ENCODE results near the gene CHRM4.
A peak's percentile ranks its signal among the peaks of the same experiment; 100 is the strongest.

Gene CHRM4

DNA sequence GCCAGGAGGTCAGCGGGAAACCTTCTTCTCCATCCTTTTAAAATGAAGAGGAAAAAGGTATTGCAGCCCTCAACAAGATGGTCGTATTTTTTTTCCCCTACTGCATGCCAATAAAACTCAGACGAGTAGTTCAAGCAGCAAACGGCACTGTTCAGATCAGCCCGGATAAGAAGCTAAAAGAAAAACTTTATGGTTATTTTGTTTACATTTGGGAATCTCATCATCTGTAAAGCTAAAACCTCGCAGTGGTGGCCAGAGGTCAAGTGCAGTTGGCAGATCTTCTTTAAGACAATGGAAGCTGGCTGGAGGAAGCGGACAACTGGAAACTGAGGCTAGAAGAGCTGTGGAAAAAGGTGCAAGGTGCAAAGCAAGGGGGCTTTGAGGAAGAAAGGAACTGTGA lies 31.0 kb upstream of the CHRM4 start:
- H3K9me3 ChIP-seq (ENCODE audit: control insufficient read depth, low read length) = no peaks in the 10 kb centered on the region
- peaks cover 28% of the 10 kb centered on the region for H3K4me1 ChIP-seq
- H3K36me3 ChIP-seq (ENCODE audit: control insufficient read depth, insufficient read depth, low read length) = no peaks in the 10 kb centered on the region
- no peaks in the 10 kb centered on the region for H3K27me3 ChIP-seq (ENCODE audit: control insufficient read depth, insufficient read depth, low read length)
- H3K79me2 ChIP-seq = no peaks in the 10 kb centered on the region
- H3K4me2 ChIP-seq (ENCODE audit: low read length) = no peak overlapping the region
- H3K27ac ChIP-seq = peak overlapping the region; percentile 92
- H2AFZ ChIP-seq = no peak overlapping the region
- no peak overlapping the region for H3K9ac ChIP-seq
- no peak overlapping the region for H3K4me3 ChIP-seq (ENCODE audit: low read depth, low read length)
- TF ChIP-seq, protein P1, sequence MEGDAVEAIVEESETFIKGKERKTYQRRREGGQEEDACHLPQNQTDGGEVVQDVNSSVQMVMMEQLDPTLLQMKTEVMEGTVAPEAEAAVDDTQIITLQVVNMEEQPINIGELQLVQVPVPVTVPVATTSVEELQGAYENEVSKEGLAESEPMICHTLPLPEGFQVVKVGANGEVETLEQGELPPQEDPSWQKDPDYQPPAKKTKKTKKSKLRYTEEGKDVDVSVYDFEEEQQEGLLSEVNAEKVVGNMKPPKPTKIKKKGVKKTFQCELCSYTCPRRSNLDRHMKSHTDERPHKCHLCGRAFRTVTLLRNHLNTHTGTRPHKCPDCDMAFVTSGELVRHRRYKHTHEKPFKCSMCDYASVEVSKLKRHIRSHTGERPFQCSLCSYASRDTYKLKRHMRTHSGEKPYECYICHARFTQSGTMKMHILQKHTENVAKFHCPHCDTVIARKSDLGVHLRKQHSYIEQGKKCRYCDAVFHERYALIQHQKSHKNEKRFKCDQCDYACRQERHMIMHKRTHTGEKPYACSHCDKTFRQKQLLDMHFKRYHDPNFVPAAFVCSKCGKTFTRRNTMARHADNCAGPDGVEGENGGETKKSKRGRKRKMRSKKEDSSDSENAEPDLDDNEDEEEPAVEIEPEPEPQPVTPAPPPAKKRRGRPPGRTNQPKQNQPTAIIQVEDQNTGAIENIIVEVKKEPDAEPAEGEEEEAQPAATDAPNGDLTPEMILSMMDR (IDR thresholded peaks at IDR 0.05) = no peak

- Histone ChIP-seq H3K4me3 (ENCODE audit: low read depth, low read length) (no peak overlapping the region), H3K36me3 (ENCODE audit: control insufficient read depth, insufficient read depth, low read length) (no peaks in the 10 kb centered on the region), H3K27me3 (ENCODE audit: control insufficient read depth, insufficient read depth, low read length) (no peaks in the 10 kb centered on the region), H3K9ac (no peak overlapping the region), H3K27ac (peak overlapping the region; percentile 92), H3K79me2 (no peaks in the 10 kb centered on the region), H2AFZ (no peak overlapping the region), H3K9me3 (ENCODE audit: control insufficient read depth, low read length) (no peaks in the 10 kb centered on the region), H3K4me2 (ENCODE audit: low read length) (no peak overlapping the region), H3K4me1 (peaks cover 36% of the 10 kb centered on the region)
- TF ChIP-seq, protein P1 (IDR thresholded peaks at IDR 0.05) = no peak
These were observed 29.8 kb upstream of the CHRM4 start for GRCh38 chr11:46421257-46421880.

DNA sequence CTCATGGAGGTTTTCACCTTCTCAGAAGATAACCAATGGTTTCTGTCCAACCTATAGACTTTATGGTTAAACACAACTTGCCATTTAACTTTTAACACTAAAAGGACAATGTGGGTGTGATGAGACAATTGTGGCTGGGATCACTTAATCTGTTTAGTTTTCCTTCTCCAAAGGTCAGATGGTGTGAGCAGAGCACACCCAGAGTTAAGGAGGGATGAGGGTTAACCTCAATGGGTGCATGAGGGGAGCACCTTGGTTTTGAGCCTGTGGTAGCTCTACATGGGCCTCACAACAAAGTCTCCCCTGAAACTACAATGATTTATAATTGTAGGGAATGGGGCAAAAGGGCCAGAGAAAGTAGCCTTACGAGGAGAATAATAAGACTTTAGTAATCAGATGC lies 28.9 kb upstream of the CHRM4 start:
- Histone ChIP-seq H3K4me3 (ENCODE audit: low read depth, low read length) (no peak overlapping the region), H3K4me2 (ENCODE audit: low read length) (no peak overlapping the region), H3K4me1 (peaks cover 42% of the 10 kb centered on the region), H3K9ac (no peak overlapping the region), H3K27ac (peak overlapping the region; percentile 92), H3K79me2 (no peaks in the 10 kb centered on the region), H3K9me3 (ENCODE audit: control insufficient read depth, low read length) (no peaks in the 10 kb centered on the region), H3K27me3 (ENCODE audit: control insufficient read depth, insufficient read depth, low read length) (no peaks in the 10 kb centered on the region), H2AFZ (no peak overlapping the region), H3K36me3 (ENCODE audit: control insufficient read depth, insufficient read depth, low read length) (no peaks in the 10 kb centered on the region)
- TF ChIP-seq, protein P1 (IDR thresholded peaks at IDR 0.05) = no peak

- TF ChIP-seq, protein P1 (IDR thresholded peaks at IDR 0.05) = no peak
- peak overlapping the region; percentile 19 for H3K27ac ChIP-seq
These were observed 27.2 kb upstream of the CHRM4 start for GRCh38 chr11:46418751-46419150.

GRCh38 chr11:46417711-46418110 lies 26.1 kb upstream of the CHRM4 start:
- no peaks in the 10 kb centered on the region for H3K79me2 ChIP-seq
- TF ChIP-seq, protein P1 (IDR thresholded peaks at IDR 0.05) = no peak
- H3K9ac ChIP-seq = no peak overlapping the region
- no peak overlapping the region for H3K4me2 ChIP-seq (ENCODE audit: low read length)
- H3K27ac ChIP-seq = peak overlapping the region; percentile 95
- H3K36me3 ChIP-seq (ENCODE audit: control insufficient read depth, insufficient read depth, low read length) = no peaks in the 10 kb centered on the region
- H3K4me1 ChIP-seq = peaks cover 43% of the 10 kb centered on the region
- H3K27me3 ChIP-seq (ENCODE audit: control insufficient read depth, insufficient read depth, low read length) = no peaks in the 10 kb centered on the region
- H3K4me3 ChIP-seq (ENCODE audit: low read depth, low read length) = no peak overlapping the region
- no peak overlapping the region for H2AFZ ChIP-seq
- no peaks in the 10 kb centered on the region for H3K9me3 ChIP-seq (ENCODE audit: control insufficient read depth, low read length)

More at GRCh38 chr11:46418751-46419150, 27.2 kb upstream of the CHRM4 start:
- Histone ChIP-seq H3K9ac (no peak overlapping the region), H3K4me1 (peaks cover 47% of the 10 kb centered on the region), H3K4me2 (ENCODE audit: low read length) (no peak overlapping the region), H3K79me2 (no peaks in the 10 kb centered on the region), H3K4me3 (ENCODE audit: low read depth, low read length) (no peak overlapping the region), H3K36me3 (ENCODE audit: control insufficient read depth, insufficient read depth, low read length) (no peaks in the 10 kb centered on the region), H3K9me3 (ENCODE audit: control insufficient read depth, low read length) (no peaks in the 10 kb centered on the region), H3K27me3 (ENCODE audit: control insufficient read depth, insufficient read depth, low read length) (no peaks in the 10 kb centered on the region), H2AFZ (no peak overlapping the region)
